NT2/D1 (cell line): ENCODE measurements around the gene STARD7.

Source experiments
- DNase-seq: peaks from one replicate; pipeline ENCODE4 v3.0.0-alpha.2; 2011; ENCODE audit warnings: low read depth, low spot score
- H3K27me3 ChIP-seq: 2 replicates; pipeline ENCODE4 v1.6.0; 2011; ENCODE audit warnings: mild to moderate bottlenecking; ENCODE audit not compliant: insufficient read length, insufficient read depth
- H3K36me3 ChIP-seq: 2 replicates; pipeline ENCODE4 v1.6.1; 2011; ENCODE audit warnings: mild to moderate bottlenecking, low read length, mixed read lengths; ENCODE audit not compliant: insufficient read depth, insufficient read length
- H3K4me1 ChIP-seq: 2 replicates; pipeline ENCODE4 v1.5.1; 2011; ENCODE audit not compliant: insufficient read depth, insufficient read length
- H3K4me3 ChIP-seq: 2 replicates; pipeline ENCODE4 v1.5.1; 2011; ENCODE audit warnings: low read depth; ENCODE audit not compliant: insufficient read length
- H3K9ac ChIP-seq: 2 replicates; pipeline ENCODE4 v1.6.0; 2011; ENCODE audit warnings: low read depth; ENCODE audit not compliant: insufficient read length
- H3K9me3 ChIP-seq: 2 replicates; pipeline ENCODE4 v1.5.1; 2011; ENCODE audit warnings: mild to moderate bottlenecking, low read length; ENCODE audit not compliant: insufficient read depth
- SUZ12 ChIP-seq: IDR thresholded peaks from 2 replicates; pipeline ENCODE4 v1.6.1; 2011; ENCODE audit not compliant: insufficient read length, insufficient read depth; ENCODE audit errors: extremely low read depth
- YY1 ChIP-seq: IDR thresholded peaks from 2 replicates; pipeline ENCODE4 v1.6.1; 2011; ENCODE audit not compliant: insufficient read length, insufficient read depth
- ZNF274 ChIP-seq: IDR thresholded peaks from 2 replicates; pipeline ENCODE4 v1.6.1; 2011; ENCODE audit warnings: mild to moderate bottlenecking, low read depth, low read length

The STARD7 gene

GRCh38 chr2:96159084-96159830 is 49.4 kb downstream of the STARD7 start:
- Histone ChIP-seq H3K9me3 (no peaks in the 10 kb centered on the region; the same call in 1 of the 2 replicates), H3K4me3 (no peak overlapping the region), H3K4me1 (peaks cover 21% of the 10 kb centered on the region), H3K9ac (no peak overlapping the region), H3K36me3 (no peaks in the 10 kb centered on the region), H3K27me3 (no peaks in the 10 kb centered on the region)
- no peak for DNase-seq
- TF ChIP-seq SUZ12 (no peak), YY1 (no peak), ZNF274 (no peak)

DNA sequence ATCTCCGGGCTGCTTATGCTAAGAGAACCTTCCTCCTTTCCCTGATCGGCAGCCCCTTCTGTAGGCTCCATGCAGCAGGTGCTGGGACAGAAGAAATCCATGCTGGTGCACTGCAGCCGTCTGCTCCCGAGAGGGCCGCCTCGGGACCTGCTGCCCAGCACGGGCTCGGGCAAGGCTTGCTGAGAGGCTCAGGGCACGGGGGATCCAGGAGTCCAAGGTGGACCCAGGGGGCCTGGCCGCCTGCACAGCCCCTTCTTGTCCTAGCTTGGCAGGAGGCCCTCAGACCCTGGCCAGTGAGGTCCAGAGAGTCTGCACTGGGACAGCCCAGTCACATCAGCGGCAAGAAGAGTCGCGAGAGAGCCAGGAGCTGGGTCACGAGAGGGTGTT is 50.1 kb downstream of the STARD7 start:
- Histone ChIP-seq H3K36me3 (no peaks in the 10 kb centered on the region), H3K9ac (no peak overlapping the region), H3K9me3 (no peaks in the 10 kb centered on the region; the same call in 1 of the 2 replicates), H3K4me1 (peaks cover 18% of the 10 kb centered on the region), H3K4me3 (no peak overlapping the region), H3K27me3 (no peaks in the 10 kb centered on the region)
- DNase-seq: no peak
- no peak for TF ChIP-seq ZNF274
- no peak for TF ChIP-seq SUZ12
- TF ChIP-seq YY1: no peak

DNA sequence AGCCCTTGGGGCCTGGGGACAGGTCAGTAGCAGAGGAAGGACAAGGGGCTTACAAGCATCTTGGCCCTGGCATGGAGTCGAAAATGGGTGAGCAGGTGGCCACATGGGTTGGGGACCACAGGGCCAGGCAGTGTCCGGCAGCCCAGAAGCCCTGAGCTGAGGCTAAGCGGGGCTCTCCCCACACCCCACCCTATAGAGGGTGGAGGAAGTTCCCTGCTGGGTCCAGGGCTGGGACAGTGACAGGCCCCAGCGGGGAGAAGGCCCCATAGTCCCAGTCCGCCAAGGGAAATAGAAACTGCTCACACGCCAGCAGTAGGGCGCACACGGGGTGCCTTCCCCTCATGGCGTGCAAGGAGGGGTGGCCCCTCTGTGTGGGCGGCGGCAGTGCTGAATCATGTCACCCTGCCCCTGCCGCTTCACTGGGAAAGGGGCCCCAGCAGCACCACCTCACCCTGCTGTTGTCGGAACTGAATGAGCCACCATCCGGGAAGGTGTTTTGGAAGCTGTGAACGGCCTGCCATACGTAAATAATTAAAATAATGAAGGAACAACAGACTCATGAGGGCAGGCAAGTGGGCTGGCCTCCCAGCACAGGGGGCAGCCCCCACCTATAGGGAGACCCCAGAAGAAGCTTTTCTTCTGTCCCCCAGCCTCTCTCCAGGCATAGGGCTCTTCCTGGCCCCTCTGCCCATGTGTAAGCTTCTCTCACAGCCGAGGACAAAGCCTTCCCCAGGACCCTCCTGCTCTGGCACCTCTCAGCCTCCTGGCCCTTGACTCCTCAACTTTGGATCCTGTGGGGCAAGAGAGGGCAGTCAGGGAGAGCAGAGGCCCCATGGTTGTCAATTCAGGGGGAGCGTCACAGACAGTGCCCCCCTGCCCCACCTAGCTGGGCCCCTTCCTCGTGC is 50.7 kb downstream of the STARD7 start:
- H3K27me3 ChIP-seq: no peaks in the 10 kb centered on the region

GRCh38 chr2:96156926-96157648 is 51.5 kb downstream of the STARD7 start:
- no peak for TF ChIP-seq SUZ12
- TF ChIP-seq ZNF274: no peak
- TF ChIP-seq YY1: no peak
- H3K27me3 ChIP-seq: no peaks in the 10 kb centered on the region
- H3K9me3 ChIP-seq: no peaks in the 10 kb centered on the region; the same call in 1 of the 2 replicates
- peaks cover 24% of the 10 kb centered on the region for H3K4me1 ChIP-seq
- no peak overlapping the region for H3K9ac ChIP-seq
- no peak for DNase-seq
- H3K4me3 ChIP-seq: no peak overlapping the region
- H3K36me3 ChIP-seq: no peaks in the 10 kb centered on the region

More for the DNA sequence above, 50.7 kb downstream of the STARD7 start:
- TF ChIP-seq YY1 (no peak), SUZ12 (no peak), ZNF274 (no peak)
- H3K9ac ChIP-seq: no peak overlapping the region
- no peak for DNase-seq
- no peaks in the 10 kb centered on the region for H3K36me3 ChIP-seq
- no peak overlapping the region for H3K4me3 ChIP-seq
- peaks cover 17% of the 10 kb centered on the region for H3K4me1 ChIP-seq
- H3K9me3 ChIP-seq: no peaks in the 10 kb centered on the region; the same call in 1 of the 2 replicates

- Histone ChIP-seq H3K9me3 (no peaks in the 10 kb centered on the region; the same call in 1 of the 2 replicates), H3K27me3 (no peaks in the 10 kb centered on the region), H3K36me3 (no peaks in the 10 kb centered on the region), H3K9ac (no peak overlapping the region), H3K4me1 (peaks cover 26% of the 10 kb centered on the region), H3K4me3 (no peak overlapping the region)
- DNase-seq: no peak
- TF ChIP-seq SUZ12: no peak
- no peak for TF ChIP-seq ZNF274
- no peak for TF ChIP-seq YY1
Measured at GRCh38 chr2:96156011-96156820, 52.4 kb downstream of the STARD7 start.

GRCh38 chr2:96154506-96155380 is 53.9 kb downstream of the STARD7 start:
- no peak overlapping the region for H3K9ac ChIP-seq
- no peaks in the 10 kb centered on the region for H3K9me3 ChIP-seq
- no peaks in the 10 kb centered on the region for H3K27me3 ChIP-seq
- H3K36me3 ChIP-seq: no peaks in the 10 kb centered on the region
- TF ChIP-seq SUZ12 (no peak), YY1 (no peak), ZNF274 (no peak)
- H3K4me3 ChIP-seq: no peak overlapping the region
- H3K4me1 ChIP-seq: peaks cover 26% of the 10 kb centered on the region
- no peak for DNase-seq
